ENCODE data around the gene SPRR4.

GRCh38 chr1:152999818-153000217 lies 29.4 kb downstream of the SPRR4 start:
- TF ChIP-seq CTCF (IDR thresholded peaks at IDR 0.05) (no peak), EZH2 (IDR thresholded peaks at IDR 0.05; ENCODE audit: borderline replicate concordance, insufficient read depth, low read depth, low read length, poor library complexity, severe bottlenecking) (no peak)

Data from B cell (primary cell).